NCI-H774 (cell line): ENCODE data around the gene CISTR.
"Not testable (repeated sequence)": the region's sequence is repeated elsewhere in the genome, so short reads cannot be mapped to it uniquely, and the experiment has no call there.

Source experiments
- DNase-seq: peaks from one replicate; lab custom pipeline; 2025; lab: John Stamatoyannopoulos, UW

CISTR gene

DNA sequence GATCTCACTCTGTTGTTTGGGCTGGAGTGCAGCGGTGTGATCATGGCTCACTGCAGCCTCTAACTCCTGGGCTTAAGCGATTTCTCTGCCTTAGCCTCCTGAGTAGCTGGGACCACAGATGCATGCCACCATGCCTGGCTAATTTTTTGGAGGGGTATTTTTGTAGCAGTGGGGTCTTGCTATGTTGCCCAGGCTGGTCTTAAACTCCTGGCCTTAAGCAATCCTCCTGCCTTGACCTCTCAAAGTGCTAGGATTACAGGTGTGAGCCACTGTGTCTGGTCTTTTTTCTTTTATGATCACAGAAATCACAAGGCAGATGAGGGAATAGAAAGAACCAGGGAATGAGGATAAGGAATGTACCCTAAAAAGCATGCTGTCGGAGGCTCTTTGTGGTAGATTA is 11.0 kb upstream of the CISTR start:
- not testable (repeated sequence) for DNase-seq

DNA sequence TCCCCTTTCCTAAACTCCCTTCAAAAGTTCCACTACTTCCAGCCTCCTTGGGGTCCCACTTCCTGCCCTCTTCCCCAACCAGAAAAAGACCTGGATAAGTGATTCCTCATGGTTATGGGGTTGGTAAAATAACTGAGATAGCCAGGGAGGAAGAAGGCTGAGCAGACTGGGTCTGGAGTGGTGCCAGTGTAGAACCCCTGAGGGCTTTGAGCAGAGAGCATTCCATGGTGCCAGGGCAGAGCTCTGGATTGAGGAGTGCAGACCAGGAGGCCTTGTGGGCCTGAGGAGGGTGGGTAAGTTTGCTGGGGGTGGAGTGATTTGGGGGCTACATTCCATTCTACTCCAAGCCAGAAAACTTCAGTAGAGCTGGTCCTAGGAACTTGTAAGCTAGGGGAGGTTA is 9.5 kb upstream of the CISTR start:
- no peak for DNase-seq

DNA sequence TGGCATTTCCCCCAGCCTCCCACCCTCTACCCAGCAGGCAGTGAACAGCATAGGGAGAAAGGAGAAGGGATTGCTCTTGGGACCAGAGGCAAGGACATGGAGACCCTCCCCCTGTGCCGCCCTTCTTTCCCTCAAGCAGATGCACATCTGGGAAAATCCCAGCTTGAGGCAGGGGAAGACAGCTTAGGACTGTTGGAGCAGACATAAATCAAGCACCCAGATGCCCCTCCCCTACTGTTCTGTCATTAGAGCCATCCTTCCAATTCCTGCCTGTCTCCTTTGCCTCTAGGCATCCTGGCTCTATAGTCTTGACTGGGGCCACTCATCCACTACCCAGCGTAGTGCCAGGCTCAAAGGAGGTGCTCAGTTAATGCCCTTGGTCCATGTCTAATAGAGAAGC is 7.5 kb upstream of the CISTR start:
- DNase-seq: no peak

DNA sequence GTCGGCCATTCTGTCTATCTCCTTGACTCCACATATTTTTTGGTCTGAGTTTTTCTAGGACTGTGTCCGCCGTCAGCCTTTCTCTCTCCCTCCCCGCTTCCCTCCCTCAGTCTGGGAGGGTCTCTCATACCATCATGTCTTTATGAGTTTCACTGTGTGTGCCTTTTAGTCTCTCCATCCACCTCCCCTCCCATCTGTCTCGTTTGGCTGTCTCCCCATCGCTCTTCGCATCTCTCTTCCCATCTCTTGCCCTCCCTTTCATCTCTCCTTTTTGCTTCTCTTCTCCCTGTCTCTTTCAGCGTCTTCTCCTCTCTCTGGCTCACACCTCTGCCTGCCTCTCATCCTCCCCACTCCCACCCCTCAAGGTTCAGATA is 6.9 kb upstream of the CISTR start:
- no peak for DNase-seq

DNA sequence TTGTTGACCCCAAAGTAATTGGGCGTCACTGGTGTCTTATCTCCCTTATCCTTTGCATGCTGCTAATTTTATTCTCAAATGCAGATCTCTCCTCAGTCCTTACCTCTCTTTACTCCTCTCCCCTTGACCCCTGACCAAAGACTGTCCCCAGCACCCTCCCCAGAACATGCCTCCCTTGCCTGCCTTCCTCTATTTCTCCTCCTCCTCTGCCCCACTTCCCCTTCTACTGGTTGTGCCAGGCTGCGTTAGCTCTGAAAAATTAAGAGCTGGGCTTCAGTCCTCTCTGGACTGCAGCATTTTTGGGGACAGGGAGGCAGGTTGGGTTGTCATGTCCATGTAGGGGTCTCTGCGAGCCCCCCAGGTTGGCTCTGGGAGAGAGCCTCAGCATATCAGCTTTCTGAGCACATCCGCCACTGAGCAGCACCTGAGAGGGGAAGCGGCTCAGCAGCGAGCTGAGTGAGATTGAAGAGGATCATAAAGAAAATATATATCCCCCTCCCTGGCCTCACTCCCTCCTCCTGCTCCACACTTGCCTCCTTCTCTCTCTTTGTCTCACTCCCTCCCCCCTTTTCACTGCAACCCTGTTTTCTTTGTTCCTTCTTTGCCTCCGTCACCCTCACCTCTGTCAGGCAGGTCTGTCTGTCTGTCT is 6.4 kb upstream of the CISTR start:
- DNase-seq: no peak

DNA sequence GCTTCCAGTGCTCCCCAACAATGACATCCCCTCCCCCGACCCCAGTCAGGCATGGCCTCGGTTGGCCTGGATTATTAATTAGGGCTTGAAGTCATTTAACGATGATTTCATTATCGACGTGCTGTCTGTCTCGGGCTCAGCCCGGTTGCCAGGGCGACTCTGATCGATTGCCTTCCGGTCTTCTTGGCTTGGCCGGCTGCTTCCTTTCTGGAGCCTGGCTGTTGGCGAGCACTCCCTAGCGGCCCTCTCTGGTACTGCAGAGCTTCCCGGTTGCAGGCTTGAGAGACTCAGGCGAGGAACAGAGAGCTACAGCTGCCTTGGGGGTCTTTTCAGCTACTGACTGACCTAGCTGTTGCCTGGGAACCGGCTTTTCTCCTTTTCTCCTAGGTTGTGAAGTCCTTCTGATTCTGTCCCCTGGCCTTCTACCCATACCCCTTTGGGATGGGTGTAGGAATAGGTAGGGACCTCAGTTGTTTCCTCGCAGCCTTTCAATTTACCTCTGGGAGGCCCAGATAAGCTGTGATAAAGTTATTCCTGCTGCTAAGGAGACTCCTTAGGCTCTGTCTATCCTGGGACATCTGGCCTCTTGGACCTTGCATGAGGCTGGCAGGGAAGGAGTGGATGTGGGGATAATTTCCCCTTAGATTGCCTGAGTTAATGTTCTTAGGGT is 5.5 kb upstream of the CISTR start:
- peak; percentile 89 for DNase-seq

DNA sequence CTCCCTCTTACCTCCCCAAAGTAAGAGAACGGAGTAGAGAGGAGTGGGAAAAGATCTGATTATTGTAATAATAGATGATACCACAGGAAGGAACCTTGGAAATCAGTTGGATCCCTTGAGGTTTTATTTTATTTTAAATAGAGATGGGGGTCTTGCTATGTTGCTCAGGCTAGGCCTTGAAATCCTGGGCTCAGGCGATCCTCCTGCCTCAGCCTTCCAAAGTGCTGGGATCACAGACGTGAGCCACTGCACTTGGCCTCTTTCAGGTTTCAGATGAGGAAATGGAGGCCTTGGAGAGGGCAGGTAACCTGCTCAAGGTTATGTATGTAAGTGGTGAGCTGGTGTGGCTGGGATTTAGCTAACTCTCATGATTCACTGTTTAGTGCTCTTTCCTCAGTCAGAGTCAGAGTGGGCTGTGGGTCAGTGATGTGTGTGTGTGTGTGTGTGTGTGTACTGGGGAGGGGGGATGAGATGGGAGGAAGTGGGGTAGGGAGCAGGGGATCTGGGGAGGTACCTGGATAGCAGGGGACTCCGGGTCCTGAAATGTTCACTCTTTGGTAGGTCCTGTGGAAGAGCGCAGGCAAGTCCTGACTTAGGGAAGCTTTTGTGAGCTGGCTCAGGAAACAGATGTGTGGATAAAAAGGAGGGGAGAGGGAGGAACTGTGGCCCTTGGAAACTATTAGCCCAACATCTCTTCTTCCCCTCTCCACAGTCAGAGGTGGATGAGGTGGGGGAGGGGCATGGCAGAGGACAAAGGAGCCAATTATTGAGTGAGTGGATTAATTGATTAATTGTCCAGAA is 4.7 kb upstream of the CISTR start:
- DNase-seq: no peak

DNA sequence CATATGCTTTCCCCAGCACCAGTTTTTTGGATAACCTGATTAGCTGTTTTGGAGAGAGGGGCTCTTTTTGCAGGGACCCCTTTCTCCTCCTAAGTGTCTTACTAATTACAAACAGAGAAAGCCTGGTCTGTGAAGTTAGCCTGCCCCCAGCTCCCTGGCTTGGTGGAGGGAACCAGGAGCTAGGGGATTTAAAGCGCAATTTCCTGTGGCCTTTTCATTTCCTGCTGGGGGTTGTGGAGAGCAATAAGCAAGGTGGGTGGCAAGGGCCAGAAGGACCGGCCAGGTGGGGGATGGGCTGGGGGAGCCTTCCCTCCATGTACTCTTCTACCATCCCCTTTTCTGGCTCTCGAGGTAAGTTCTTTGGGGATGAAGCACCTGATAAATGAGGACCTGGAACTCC is 4.1 kb upstream of the CISTR start:
- DNase-seq: no peak

DNA sequence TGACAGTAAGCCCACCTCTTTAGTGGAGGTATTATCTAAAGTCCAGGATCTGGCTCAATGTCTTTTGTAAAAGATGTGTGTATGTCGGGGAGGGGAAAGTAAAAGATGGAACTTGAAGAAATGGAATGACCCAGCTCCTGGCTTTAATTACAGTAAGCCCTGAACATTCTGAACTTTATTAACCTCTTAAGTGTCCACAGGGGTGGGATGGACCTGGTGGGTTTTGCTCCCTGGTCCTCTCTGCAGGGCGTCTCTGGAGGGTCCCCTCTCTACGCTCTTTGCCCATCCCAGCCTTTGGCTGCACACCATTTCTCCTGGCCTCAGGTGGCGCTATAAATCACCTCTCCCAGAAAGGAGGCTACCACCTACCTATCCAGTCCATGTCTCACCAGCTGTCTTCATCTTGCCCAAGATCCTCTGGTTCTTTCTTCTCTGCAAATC is 3.7 kb upstream of the CISTR start:
- DNase-seq: no peak

DNA sequence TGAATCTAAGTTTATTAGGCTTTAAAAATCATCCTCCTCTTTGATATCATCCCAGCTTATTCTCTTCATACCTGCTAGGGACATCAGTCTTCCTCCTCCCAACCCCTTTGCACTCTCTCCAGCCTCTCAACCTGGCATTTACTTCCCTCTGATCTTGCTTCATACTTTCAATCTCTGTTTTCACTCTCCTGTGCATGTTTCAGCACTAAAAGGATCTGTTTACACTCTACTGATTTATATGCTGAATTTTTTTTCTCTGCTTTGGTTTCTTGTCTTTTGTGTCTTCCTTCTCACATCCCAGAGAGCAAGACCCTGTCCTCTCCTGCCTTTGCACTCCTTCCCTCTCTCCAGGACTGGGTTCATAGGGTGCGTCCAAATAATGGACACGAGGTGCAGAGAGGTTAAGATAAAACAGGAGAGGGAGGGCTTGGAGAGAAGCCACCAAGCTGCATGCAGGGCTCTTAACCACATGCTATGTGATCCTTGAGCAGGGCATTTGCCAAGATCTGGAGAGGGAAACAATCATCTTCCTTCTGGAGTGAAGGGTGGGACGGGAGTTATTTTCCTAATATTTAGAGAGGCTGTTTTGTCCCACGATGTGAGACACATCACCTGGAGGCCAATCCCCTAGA is 3.0 kb upstream of the CISTR start:
- no peak for DNase-seq

DNA sequence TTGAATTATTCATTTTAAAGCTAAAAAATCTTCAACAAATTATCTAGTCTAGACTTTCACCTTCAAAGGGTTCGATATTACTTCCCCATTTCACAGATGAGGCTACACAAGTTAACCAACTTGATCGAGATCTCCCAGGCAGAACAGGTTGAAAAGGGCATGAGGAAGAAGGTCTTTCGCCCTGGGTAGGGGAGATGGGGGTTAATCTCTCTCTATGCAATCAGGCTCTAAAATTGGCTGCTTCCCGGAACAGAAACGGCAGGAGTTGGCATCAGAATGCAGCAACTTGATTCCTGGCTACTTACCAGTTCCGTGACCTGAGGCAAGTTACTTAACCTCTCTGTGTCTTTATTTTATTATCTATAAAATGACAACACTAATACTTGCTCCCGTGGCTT is 2.4 kb upstream of the CISTR start:
- DNase-seq: no peak

DNA sequence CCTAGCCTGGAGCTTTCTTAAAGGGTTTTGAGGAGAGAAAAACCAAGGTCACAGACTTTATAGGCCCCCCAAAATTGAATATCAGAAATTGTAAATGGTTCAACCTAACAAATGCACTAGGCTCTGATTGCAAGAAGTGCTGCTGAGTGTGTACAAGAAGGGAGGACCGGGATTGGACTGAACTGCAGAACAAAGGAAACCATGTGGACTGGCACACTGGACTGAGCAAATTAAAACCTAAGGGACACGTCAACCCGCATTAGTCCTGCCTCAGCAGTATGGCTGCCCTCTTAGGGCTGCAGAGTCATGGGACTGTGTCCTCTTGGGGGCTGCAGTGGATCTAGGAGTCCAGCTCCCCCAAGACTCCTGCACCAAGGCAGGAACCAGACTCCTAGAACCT is 842 bp upstream of the CISTR start:
- DNase-seq: no peak

DNA sequence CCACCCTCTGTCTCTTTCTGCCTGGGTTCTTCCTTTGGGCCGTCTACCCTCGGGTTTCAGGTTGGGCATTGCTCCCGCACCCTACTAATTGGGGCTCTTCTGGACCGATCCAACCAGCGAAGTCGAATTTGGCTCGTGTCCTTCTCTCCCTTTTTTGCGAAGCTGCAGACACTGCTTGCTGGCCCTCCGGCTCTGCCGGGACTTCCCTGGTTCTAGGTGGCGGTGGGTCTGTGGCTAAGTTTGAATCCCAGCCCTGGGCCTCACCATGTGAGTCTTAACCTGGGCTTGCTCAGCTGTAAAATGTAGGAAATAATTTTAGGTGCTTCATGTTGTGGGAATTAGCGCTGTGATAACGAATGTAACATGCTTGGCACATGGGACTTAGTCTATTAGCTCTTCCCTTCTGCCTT is 418 bp upstream of the CISTR start:
- DNase-seq: no peak

DNA sequence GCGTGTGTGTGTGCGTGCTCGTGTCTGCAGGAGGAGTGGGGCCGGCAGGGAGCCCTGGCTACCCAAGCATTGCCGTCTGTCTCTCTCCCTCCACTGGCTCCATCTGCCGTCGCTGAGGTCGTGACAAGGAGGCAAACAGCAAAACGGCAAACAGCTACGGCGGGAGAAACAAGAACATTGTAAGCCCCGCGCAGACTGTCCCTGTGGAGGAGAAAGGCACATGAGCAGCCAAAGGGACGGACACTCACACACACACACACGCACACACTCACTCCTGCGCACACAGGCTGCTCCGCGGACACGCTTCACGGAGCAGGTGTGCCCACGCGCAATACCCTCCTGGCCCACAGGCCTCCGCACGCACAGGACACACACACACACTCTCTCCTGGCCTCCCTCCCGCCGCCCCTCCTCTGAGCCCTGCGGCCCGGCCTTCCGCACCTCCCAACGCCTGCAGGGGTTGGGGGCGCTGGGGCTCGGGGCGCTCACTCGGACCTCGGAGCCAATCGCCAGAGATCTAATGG is 905 bp downstream of the CISTR start:
- peak; percentile 43 for DNase-seq

DNA sequence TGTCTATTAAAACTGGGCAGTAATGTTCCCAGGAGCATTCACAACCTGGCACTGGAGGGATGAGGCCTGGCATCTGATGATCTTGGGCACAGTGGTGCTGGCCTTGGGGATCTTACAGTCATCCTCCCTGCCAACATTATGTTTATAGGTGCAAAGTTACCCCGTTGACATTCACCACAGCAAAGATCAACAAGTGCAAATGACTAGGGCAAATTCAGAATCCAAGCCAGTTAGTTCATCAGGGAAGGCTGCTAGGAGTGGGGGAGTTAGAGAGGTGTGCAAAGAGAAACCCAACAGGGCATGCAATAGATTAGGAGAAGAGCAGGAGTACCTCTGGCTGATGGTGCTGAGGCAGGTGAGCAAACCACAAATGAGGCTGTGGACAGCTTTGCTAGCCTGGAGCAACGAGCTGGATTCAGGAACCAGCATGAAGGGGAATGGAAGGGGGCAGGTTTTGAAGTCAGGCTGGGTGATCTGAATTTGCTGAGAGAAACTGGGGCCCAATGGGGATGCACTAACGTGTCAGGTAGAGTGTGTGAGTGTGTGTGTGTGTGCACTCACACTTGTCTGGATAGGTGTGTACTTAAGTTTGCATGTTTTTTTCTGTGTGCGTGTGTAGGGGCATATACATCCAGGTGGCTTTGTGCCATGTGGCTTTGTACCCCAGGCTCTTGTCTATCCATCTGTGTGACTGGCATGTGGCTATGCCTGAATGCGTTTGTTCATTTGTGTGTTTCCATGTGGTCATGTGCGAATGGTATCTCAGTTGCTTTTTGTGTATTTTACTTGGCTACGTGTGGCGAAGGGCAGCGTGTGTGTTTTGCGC is 1.6 kb downstream of the CISTR start:
- DNase-seq: no peak

DNA sequence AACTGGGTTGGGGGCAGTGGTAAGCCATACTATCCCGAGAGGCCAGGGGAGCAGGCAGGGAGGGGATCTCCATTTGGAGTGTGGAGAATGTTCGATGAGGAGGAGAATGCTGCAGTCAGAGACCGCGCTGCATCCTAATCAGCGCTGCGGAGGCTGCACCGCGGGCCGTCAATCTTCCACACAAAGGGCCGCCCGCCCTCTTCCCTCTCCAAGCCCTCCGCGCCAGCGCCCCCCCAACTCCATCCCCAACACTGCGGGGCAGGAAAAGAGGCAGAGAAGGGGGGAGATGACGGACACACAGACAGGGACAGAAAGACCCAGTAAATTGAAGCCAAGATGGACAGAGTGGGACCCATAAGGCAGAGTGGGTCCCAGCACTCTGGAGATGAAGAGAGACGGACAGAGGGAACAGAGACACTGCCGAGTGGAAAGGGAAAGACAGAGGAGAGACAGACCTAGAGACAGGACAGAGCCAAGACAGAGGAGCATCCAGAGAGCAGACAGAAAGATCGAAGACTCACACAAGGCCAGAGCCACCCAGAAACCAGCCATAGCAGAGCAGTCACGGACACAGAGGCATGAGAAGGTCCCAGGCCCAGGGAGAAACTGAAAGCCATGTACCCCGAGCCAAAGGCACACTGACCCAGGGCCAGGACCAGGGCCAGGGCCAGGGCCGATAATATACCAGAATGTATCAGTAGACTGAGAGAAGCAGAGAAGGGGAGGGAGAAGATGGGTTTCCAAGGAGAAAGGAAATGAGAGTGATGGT is 3.5 kb downstream of the CISTR start:
- DNase-seq: no peak

DNA sequence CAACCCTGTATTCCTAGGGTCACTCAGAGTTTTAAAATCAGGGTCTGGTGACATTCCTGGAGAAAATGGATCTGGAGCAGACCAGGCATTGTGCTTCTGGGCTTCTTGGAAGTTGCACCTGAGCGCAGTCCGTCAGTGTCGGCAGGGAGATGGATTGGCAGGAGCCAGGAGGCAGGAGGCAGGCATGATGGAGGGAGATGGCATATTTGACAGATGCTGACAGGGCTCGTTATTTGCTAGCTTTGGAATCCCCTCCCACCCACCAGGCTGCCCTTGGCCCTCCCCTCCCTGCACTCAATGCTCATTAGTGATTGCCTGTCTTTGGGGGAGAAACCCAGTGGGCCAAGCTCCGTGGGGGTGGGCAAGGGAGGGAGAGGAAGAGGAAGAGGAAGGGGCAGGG is 4.7 kb downstream of the CISTR start:
- no peak for DNase-seq

DNA sequence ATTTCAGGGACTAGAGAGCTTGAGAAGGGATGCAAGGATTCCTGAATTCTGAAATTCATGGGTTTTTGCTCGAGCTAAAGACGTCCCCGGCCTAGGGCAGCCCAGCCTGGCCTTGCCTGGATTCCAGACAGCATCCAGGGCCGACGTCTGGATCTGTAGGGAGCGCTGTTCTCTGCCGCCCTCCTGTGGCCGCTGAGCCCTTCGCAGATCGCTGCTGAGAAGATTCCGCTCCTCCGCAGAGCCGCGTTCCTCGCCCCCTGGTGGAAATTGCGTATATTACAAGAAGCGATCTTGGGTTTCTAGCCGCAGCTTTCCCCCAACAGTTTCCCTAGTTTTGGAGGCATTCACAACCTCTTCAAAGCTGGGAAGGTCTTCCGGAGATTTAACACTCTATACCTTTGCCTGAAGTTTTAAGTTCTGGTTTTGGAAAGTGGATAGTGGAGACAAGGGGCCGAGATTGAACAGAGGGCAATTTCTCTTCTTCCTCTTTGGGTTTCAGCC is 5.1 kb downstream of the CISTR start:
- DNase-seq: peak; percentile 90

DNA sequence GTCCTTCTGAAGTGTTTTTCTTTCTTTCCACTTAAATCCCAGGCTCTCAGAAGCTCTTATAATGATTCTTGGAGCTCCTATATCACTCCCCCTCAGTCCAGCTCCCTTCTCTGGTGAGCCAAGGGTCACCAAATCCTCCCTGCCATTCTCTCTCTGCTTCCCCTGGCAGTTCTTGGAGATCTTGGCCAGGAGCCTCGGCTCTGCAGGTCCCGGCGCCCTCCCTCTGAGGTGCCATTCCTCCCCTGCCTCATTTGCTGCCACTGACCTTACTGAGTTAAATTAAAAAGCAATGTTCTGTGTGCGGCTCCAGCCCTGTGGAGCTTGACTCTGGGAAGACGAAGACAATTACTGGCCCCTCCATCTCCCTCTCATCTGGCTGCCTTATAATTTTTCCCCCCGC is 7.0 kb downstream of the CISTR start:
- no peak for DNase-seq

DNA sequence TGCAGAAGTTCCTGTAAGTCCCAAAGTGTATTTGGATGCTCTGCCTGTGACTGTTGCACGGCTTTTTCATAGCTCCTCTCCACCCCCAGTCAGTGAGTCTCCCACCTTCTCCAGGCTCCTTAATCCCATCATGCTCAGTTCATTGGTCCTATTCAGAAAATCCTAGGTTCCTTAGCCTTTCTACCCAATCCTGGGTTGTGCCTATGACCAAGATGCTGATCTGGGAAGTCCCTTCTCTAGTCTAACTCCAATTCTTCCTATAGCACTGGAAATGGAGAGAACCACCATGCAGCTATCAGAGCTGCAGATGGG is 7.7 kb downstream of the CISTR start:
- no peak for DNase-seq
